Activated naive CD4-positive, alpha-beta T cell treated with anti-CD3 and anti-CD28 coated beads, Interleukin-2, amount 50 U/mL, for 24 hours (primary cell): ENCODE measurements around the gene SRPRB.
A peak's percentile ranks its signal among the peaks of the same experiment; 100 is the strongest.

Experiments used
- H3K27ac Mint-ChIP-seq: one replicate; pipeline ENCODE4 v1.8.0; 2021; ENCODE audit warnings: mild to moderate bottlenecking, mixed read lengths
- H3K27me3 Mint-ChIP-seq: one replicate; pipeline ENCODE4 v1.8.0; 2021; ENCODE audit warnings: mixed read lengths
- H3K36me3 Mint-ChIP-seq: one replicate; pipeline ENCODE4 v1.8.0; 2021; ENCODE audit warnings: mixed read lengths
- H3K4me1 Mint-ChIP-seq: one replicate; pipeline ENCODE4 v1.8.0; 2021; ENCODE audit warnings: mixed read lengths
- H3K4me3 Mint-ChIP-seq: one replicate; pipeline ENCODE4 v1.8.0; 2021; ENCODE audit warnings: mild to moderate bottlenecking, mixed read lengths
- H3K9me3 Mint-ChIP-seq: one replicate; pipeline ENCODE4 v1.8.0; 2021; ENCODE audit warnings: mixed read lengths

SRPRB gene

DNA sequence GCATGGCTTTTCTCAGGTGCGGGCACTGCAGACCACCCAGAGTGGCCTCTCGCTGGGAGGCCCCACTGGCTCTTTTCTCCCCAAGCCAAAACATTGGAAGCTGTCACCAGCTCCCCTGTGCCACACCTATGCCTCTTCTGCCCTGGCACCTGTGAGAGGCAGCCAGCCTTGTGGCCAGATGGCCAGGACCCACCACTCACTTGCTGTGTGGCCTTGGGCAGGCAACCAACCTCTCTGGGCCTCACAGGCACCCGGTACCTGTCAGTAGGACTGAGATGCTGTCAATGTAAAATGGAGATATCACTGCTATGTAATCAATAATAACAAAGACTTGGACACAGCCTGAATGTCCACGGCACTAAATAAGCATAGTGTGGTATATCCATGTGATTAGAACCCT is 36.5 kb downstream of the SRPRB start:
- H3K9me3 Mint-ChIP-seq, result no peaks in the 10 kb centered on the region
- no peak overlapping the region for H3K4me3 Mint-ChIP-seq
- no peaks in the 10 kb centered on the region for H3K36me3 Mint-ChIP-seq
- H3K27me3 Mint-ChIP-seq, result peaks cover 3% of the 10 kb centered on the region
- no peak overlapping the region for H3K27ac Mint-ChIP-seq
- H3K4me1 Mint-ChIP-seq, result no peaks in the 10 kb centered on the region

DNA sequence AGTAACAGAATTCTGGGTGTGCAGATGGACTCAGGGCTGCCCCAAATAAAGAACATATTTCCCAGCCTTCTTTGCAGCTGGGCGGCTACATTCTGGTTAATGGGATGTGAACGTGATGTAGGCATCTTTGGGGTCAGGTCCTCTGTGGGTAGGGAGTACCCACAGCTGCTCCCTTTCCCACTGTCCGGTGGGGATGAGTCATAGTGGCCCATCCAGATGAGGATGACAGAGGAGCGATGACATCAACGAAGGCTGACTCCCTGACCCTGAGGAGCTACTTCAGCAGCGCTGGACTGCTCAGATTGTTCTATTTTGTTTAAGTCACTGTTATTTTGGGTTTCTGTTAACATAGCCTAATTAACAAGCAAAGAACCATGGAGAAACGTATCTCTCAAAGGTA is 38.0 kb downstream of the SRPRB start:
- no peaks in the 10 kb centered on the region for H3K4me1 Mint-ChIP-seq
- no peaks in the 10 kb centered on the region for H3K9me3 Mint-ChIP-seq
- H3K4me3 Mint-ChIP-seq, result no peak overlapping the region
- H3K27me3 Mint-ChIP-seq, result peaks cover 3% of the 10 kb centered on the region
- H3K27ac Mint-ChIP-seq, result no peak overlapping the region
- no peaks in the 10 kb centered on the region for H3K36me3 Mint-ChIP-seq

- no peak overlapping the region for H3K4me3 Mint-ChIP-seq
- H3K27me3 Mint-ChIP-seq, result no peaks in the 10 kb centered on the region
- no peaks in the 10 kb centered on the region for H3K9me3 Mint-ChIP-seq
- H3K27ac Mint-ChIP-seq, result no peak overlapping the region
- H3K36me3 Mint-ChIP-seq, result no peaks in the 10 kb centered on the region
- H3K4me1 Mint-ChIP-seq, result no peaks in the 10 kb centered on the region
Measured at GRCh38 chr3:133845127-133845526, 39.5 kb downstream of the SRPRB start.

- no peak overlapping the region for H3K27ac Mint-ChIP-seq
- H3K27me3 Mint-ChIP-seq, result no peaks in the 10 kb centered on the region
- H3K4me3 Mint-ChIP-seq, result no peak overlapping the region
- no peaks in the 10 kb centered on the region for H3K9me3 Mint-ChIP-seq
- no peaks in the 10 kb centered on the region for H3K36me3 Mint-ChIP-seq
- H3K4me1 Mint-ChIP-seq, result no peaks in the 10 kb centered on the region
Measured at GRCh38 chr3:133849346-133849745, 43.7 kb downstream of the SRPRB start.

GRCh38 chr3:133850034-133850433 is 44.4 kb downstream of the SRPRB start:
- no peak overlapping the region for H3K27ac Mint-ChIP-seq
- no peaks in the 10 kb centered on the region for H3K9me3 Mint-ChIP-seq
- H3K36me3 Mint-ChIP-seq, result no peaks in the 10 kb centered on the region
- no peak overlapping the region for H3K4me3 Mint-ChIP-seq
- H3K27me3 Mint-ChIP-seq, result no peaks in the 10 kb centered on the region
- H3K4me1 Mint-ChIP-seq, result no peaks in the 10 kb centered on the region

GRCh38 chr3:133851266-133851906 is 45.8 kb downstream of the SRPRB start:
- no peaks in the 10 kb centered on the region for H3K4me1 Mint-ChIP-seq
- no peaks in the 10 kb centered on the region for H3K36me3 Mint-ChIP-seq
- H3K27me3 Mint-ChIP-seq, result no peaks in the 10 kb centered on the region
- H3K27ac Mint-ChIP-seq, result peak overlapping the region; percentile 66
- H3K9me3 Mint-ChIP-seq, result no peaks in the 10 kb centered on the region
- H3K4me3 Mint-ChIP-seq, result no peak overlapping the region

DNA sequence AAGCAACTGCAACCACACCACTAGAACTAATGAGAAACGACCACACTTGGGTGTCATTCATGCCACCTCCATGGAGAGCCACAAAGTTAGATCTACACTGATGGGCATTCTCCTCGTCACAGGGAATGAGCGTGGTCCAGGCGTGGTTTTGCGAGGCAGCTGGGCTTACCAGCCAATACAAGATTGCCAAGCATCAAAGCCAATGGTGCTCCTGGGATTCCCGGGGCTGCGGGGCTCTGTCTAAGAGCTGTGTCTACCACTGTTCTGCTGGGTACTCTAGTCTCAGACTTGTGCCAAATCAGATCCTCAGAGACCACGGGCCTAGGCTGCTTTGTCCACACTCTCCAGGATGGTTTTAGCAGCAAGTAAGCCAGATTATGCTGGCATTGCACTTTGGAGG is 46.3 kb downstream of the SRPRB start:
- Mint-ChIP-seq H3K36me3 (no peaks in the 10 kb centered on the region), H3K27ac (no peak overlapping the region), H3K27me3 (no peaks in the 10 kb centered on the region)

GRCh38 chr3:133853063-133853924 is 47.7 kb downstream of the SRPRB start:
- Mint-ChIP-seq H3K9me3 (no peaks in the 10 kb centered on the region), H3K27ac (no peak overlapping the region), H3K4me1 (no peaks in the 10 kb centered on the region), H3K4me3 (no peak overlapping the region), H3K27me3 (no peaks in the 10 kb centered on the region), H3K36me3 (no peaks in the 10 kb centered on the region)

More for the DNA sequence above, 46.3 kb downstream of the SRPRB start:
- H3K9me3 Mint-ChIP-seq, result no peaks in the 10 kb centered on the region
- H3K4me3 Mint-ChIP-seq, result no peak overlapping the region
- no peaks in the 10 kb centered on the region for H3K4me1 Mint-ChIP-seq

GRCh38 chr3:133853925-133854227 is 48.3 kb downstream of the SRPRB start:
- H3K27me3 Mint-ChIP-seq, result no peaks in the 10 kb centered on the region

GRCh38 chr3:133854264-133855001 is 48.8 kb downstream of the SRPRB start:
- no peaks in the 10 kb centered on the region for H3K36me3 Mint-ChIP-seq
- H3K4me1 Mint-ChIP-seq, result no peaks in the 10 kb centered on the region
- H3K27ac Mint-ChIP-seq, result no peak overlapping the region
- no peaks in the 10 kb centered on the region for H3K9me3 Mint-ChIP-seq
- H3K27me3 Mint-ChIP-seq, result no peaks in the 10 kb centered on the region
- no peak overlapping the region for H3K4me3 Mint-ChIP-seq

More at GRCh38 chr3:133853925-133854227, 48.3 kb downstream of the SRPRB start:
- Mint-ChIP-seq H3K9me3 (no peaks in the 10 kb centered on the region), H3K4me1 (no peaks in the 10 kb centered on the region), H3K36me3 (no peaks in the 10 kb centered on the region), H3K27ac (no peak overlapping the region), H3K4me3 (no peak overlapping the region)

DNA sequence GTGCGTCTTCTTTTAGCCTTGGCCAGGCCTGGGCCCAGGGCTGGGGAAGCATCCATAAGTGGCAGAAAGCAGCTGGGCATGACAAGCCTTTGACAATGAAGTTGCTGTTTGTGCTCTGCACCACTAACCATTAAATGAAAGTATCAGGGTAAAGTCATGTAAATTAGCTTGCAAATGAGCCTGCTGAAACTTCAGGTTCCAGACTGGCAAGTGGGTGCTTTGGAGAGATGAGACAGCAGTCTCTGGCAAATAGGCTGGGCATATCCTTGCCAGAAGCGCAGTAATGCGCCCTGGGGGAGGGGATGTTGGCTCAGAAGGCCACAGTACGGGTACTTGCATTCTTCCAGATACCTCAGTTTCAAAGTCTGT is 49.4 kb downstream of the SRPRB start:
- Mint-ChIP-seq H3K27me3 (no peaks in the 10 kb centered on the region), H3K9me3 (no peaks in the 10 kb centered on the region), H3K36me3 (no peaks in the 10 kb centered on the region), H3K4me3 (no peak overlapping the region), H3K27ac (no peak overlapping the region), H3K4me1 (no peaks in the 10 kb centered on the region)

DNA sequence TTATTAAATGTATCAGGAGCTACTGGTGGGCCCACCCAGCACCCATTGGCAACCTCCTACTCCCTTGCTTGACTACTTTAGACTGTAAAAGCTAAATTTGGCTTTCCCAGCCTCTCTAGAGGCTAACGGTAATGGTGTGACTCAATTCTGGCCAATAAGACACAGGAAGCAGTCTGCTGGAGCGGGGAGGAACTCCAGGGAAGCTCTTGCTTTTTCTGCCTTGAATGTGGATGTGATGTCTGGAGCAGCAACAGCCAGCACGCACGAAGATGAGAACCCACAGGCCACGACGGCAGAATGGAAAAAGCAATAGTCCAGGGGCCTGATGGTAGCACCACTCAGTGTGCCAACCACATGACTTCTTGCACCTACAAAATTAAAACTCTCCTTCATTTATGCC is 50.2 kb downstream of the SRPRB start:
- Mint-ChIP-seq H3K4me3 (no peak overlapping the region), H3K27ac (no peak overlapping the region), H3K36me3 (no peaks in the 10 kb centered on the region), H3K4me1 (no peaks in the 10 kb centered on the region), H3K9me3 (no peaks in the 10 kb centered on the region), H3K27me3 (no peaks in the 10 kb centered on the region)

GRCh38 chr3:133856316-133856715 is 50.7 kb downstream of the SRPRB start:
- Mint-ChIP-seq H3K27me3 (no peaks in the 10 kb centered on the region), H3K27ac (no peak overlapping the region), H3K4me3 (no peak overlapping the region), H3K9me3 (no peaks in the 10 kb centered on the region), H3K36me3 (no peaks in the 10 kb centered on the region), H3K4me1 (no peaks in the 10 kb centered on the region)

- Mint-ChIP-seq H3K4me1 (no peaks in the 10 kb centered on the region), H3K4me3 (no peak overlapping the region), H3K36me3 (no peaks in the 10 kb centered on the region), H3K27me3 (no peaks in the 10 kb centered on the region), H3K9me3 (no peaks in the 10 kb centered on the region), H3K27ac (no peak overlapping the region)
Measured at GRCh38 chr3:133857767-133858166, 52.2 kb downstream of the SRPRB start.

- Mint-ChIP-seq H3K4me1 (no peaks in the 10 kb centered on the region), H3K9me3 (no peaks in the 10 kb centered on the region), H3K27ac (no peak overlapping the region), H3K36me3 (no peaks in the 10 kb centered on the region), H3K27me3 (no peaks in the 10 kb centered on the region), H3K4me3 (no peak overlapping the region)
Measured at GRCh38 chr3:133859381-133860234, 54.0 kb downstream of the SRPRB start.
